Measurements from ENCODE around the gene MRRF.
A peak's percentile ranks its signal among the peaks of the same experiment; 100 is the strongest.

Gene MRRF, protein sequence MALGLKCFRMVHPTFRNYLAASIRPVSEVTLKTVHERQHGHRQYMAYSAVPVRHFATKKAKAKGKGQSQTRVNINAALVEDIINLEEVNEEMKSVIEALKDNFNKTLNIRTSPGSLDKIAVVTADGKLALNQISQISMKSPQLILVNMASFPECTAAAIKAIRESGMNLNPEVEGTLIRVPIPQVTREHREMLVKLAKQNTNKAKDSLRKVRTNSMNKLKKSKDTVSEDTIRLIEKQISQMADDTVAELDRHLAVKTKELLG

DNA sequence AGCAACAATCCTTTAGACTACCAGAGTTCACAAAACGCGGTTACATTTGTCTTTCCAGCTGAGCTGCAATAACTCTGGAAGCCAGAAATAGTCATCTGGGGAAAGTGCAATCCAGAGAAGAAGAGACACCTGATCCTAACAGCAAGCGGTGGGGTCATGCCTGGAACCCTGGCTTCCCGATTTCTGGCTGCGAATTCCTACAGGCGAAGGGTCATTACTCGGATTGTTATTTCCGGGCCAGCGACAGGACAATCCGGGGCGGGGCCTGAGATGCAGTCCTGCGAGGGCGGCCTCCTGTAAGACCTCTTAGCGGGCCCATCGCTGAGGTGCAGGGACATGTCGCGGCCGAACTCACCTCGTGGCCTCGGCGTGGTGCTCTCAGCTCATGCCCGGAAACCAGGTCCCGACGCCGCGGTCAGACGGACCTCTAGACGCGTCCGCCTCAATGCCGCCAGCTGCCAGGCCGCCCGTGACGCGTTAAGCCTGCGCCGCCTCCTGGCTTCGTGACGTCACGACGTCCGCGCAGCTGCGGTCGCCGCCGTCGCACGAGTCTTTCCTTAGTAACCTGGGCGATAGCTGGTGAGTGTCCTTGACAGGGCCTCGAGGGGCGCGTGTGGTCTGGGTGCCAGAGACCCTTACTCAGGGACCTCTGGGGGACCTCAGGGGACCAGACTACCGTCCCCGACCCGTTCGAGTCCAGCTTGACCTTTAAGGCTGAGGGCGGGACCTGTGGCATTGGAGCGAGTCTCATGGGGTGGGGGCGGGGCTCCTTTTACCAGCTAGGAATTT is at the start of gene MRRF, which contains the start of gene RBM18:
TSS of gene MRRF (plus strand) at position 523 of the 789 bp plus-strand sequence. CDS start 6,010 bp downstream, outside the sequence.
TSS of gene RBM18 (minus strand) at position 481 of the 789 bp plus-strand sequence. CDS start 3,348 bp downstream, outside the sequence.
- peak; percentile 92 for DNase-seq (ENCODE audit: low spot score)

DNA sequence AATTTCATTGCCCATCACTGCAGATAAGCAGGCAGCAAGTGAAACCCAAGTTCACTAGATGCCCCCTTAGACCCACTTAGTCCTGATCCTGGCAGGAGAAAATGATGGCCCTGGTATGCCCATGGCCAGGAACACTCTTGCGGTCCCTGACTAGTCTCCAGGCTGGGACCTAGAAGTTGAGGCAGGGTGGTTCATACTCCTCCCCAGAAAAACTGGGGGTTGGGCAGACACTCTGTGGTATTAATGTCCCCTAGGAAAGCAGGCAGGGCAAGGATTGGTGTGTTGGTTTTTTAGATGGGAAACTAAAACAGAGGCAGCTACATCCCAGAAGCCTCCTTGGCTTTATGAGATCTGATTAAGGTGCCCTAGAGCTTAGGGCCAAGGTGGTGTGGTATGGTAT is 49.0 kb upstream of the MRRF start:
- DNase-seq (ENCODE audit: low spot score), result no peak

DNA sequence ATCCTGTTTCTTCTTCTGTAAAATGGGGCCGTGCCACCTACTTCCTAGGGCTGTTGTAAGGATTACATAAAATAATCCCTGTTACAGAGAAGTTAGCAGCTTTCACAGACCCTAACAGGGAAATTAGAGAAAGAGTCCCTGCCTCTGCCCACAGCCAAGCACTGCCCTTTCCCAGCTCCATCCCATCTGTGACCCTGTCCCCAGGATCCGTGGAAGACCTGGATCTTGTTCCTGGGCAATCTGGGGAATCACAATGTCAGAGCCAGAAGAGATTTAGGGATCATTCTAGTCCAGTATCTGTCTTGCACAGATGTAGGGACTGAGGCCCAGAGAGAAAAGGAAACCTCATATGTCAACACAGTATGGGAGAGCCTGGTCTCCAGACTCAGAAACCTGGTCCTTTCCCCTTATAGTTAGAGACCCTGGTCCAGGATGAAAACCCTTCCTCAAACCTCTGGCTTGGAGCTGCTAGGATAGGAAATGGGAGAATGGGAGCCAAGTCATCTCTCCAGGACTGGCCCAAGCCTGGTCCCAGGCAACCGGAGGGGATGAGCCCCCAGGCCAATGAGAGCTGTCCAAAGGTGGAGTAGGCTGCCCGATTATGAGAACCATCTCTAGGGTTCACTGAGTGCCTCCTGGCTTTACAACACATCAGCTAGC is 48.4 kb upstream of the MRRF start:
- no peak for DNase-seq (ENCODE audit: low spot score)

DNA sequence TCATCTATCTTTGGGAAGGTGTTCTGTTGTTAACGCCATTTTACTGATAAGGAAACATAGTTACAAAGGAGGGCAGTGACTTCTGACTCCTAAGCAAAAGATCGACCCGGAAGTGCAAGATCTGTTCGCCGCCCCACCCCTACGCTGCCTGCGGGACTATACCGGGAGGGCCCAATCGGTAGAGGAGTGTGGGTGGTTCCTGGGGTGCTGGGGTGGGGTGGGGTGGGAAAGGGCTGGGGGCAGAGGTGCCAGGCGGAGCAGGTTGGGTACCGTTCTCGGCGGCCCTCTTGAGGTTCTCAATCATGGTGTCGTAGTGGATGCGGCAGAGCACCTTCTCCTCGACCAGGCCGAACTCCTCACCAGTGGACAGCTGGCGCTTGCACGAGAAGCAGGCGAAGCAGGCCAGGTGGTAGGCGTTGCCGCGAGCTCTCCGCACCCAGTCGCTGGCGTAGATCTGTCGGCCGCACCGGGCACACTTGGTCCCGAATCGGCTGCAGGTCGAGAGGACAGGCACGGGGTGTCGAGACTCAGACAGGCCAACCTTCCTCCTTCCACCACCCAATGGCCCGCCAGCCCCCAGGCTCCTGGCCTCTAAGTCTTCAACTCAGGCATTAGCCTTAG is 47.8 kb upstream of the MRRF start:
- no peak for DNase-seq (ENCODE audit: low spot score)

DNA sequence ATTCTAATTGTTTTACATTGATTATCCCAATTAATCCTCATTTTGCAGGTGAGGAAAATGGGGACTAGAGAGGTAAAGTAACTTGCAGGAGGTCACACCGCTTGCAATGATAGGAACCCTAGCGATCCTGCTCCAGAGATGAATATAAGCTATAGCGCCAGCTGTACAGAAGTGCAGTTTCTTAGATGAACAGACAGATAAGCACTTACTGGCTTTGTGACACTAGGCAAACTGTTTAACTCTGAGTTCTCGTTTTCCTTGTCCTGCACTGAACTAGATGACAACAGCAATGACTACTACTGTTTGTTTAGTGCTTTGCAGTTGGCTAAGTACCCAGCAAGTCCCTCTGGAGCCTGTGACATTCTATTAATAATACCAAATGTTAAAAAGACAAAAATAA is 47.0 kb upstream of the MRRF start:
- DNase-seq (ENCODE audit: low spot score), result no peak

DNA sequence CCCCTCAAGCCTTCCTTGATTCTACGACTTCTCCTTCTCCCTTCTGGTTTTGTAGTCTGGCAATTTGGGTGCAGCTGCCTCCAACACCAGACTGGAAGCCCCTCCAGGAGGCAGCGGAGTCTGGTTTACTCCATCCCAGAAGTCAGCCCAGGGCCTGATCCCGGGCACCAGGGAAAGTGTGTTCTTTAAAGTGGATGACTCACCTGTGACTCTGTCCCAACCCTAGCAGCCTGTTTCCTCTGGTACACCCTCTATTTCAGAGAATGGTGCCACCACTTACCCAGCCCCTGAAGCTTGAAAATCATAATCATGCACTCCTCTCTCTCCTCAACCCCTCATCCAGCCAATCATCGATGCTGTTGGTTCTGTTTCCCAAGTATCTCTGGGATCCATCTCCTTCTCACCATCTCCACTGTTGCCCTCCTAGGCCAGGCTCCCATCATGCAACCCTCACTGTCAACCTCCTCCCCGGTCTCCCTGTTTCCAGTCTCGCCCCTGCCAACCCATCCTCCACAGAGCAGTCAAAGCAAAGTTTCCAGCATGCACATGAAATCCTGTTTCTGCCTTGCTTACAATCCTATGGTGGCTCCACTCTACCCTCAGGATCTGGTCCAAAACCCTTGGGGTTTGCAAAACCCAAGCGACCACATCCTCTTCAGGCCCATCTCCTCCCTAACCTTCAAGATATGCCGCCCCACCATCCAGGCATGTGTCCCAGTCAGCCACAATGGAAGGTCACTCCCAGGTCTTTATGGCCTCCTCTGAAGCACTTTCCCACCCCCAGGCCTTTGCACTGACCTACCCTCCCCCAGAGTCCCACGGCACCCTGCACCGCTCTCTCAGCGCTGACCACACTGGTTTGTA is 46.4 kb upstream of the MRRF start:
- DNase-seq (ENCODE audit: low spot score), result no peak

DNA sequence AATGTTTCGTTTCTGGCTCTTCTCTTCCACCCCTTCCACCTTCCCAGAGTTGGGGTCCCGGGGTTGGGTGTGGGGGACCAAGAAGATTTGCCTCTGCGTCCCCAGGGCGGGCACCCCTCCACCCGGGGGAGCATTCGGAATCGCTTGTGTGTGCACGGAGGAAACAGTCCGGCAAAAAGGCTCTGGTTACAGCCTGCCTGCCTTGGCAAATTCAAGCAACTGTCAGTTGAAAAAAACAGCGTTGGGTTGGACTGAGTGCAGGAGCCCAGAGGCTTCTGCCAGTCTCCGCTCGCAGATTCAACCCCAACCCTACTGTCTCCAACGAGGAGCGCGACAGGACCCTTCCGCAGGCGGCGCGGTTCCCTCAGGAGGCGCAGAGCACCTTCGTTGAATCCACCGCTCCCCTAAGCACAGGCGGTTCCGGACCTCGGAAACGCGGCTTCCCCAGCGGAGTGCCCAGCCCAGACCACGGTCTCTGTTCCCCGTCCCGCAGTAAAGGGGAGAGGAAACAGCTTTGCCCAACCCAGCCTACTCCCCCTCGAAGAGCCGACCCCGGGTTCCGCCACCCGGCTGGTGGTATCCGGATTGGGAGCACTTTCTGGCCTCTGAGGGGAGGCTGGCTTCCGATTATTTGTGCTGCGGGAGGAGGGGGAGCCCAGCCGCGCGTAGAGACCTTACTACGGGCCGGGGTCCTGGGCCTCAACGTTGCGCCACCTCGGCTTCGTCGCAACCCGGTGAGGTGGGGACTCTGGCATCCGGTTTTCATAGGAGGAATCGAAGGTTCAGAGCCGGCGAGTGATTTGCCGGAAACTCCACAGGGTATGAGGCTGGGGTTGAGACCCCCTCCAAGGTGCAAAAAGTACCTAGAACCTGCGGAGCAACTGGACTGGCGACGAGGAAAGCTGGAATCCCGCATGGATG is 45.5 kb upstream of the MRRF start:
- no peak for DNase-seq (ENCODE audit: low spot score)

DNA sequence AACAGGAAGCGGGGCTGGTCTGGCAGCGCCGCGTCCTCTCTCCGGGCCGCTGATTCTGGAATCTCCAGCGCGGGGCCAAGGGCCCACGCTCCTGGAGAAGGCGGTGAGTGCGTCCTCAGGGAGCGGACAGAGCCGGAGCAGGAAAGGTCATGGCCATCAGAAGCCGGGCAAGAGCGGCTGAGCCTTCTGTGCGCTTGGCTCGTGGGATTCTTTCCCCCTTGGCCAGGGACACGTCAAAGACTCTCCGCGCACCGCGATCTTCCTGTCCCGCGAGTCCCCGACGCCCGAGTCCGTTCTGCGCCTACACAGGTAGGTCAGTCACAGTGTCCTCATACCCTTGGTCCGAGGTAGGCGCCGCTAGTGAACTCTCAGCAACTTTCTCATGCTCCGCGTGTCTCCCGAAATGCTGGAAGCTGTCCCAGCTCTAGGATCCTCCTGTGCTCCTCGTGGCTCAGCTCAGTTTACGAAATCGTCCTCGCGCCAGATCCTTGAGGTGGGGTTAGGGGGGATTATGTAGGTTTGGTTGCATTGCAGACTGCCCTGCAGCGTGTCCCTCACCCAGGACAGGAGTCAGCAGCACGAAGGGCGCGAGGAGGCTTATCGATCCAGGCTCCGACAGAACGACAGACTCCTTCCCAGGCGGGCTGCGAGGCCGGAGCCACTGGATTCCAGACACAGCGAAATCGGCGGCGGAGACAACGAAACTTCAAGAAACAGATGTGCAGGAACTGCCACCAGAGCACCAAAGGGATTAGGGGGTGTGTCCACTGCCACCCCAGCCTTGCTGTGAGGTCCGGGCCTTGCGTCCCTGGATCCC is 44.6 kb upstream of the MRRF start:
- peak; percentile 38 for DNase-seq (ENCODE audit: low spot score)

DNA sequence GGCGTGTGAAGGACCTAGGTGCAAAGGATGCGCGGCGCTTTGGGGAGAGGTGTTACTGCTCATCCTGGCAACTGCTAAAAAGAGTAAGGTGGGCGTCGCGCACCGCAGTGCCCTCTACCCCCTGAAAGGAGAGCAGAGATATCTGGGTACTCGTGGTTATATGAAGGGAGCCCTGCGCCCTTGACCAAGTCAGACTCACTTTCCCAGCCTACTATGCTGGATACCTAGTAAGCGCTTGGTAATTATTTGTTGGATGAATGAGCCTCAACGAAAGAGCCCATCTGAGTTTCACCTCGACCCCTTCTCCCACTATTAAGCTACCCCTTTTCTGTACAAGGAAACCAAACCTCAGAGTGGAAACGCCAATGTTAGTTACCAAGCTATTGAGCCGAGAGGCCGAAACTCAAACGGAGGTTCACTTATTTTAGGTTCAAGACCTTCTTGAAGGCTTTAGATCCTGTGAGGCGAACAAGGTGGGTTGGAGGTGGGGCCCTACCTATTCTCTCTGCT is 44.0 kb upstream of the MRRF start:
- DNase-seq (ENCODE audit: low spot score), result no peak

DNA sequence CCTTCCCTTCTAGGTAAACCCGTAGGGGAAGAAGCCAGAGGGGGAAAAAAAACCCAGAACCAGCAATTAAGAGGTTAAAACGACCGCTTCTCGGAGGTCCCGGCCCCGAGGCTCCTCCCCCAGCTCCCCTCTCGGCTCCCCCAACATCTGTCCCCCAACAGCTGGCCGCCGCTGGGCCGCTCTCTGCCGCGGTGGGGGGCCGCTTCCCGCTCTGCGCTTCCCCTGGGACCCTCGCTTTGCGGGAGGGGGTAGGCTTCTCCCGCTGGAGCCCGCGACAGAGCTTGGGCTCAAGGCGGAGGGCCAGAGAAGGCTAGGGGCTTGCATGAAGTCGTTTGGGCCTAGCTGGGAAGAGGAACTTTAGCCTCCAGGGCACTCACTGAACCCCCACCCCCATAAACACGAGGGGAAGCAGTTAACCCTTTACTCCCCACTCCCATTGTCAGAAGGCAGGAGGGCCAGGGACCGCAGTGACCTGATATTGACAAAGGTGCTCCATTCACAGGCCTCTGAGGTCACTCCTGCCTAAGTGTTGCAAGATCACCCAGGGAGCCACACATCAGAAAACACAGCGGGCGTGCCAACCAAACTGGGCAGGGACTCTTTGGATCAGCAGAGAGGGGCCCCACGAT is 43.4 kb upstream of the MRRF start:
- DNase-seq (ENCODE audit: low spot score), result no peak

DNA sequence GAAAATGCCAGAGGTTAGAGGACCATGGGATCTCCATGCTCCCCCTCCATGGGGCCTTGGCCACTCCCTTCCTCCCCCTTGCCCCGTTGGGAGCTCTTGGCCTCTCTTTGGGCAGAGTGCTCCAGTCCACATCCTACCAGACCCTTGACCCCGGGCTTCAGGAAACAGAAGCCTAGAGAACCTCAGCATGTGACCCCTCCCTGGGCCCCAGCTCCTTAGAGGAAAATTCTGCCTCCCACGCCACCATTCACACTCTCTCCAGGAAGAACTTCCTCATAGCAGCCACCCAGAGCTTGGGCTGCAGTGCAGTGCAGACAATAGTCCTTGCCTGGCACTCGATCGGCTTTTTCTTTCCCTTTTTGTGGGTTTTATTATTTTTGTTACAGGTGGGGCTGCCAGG is 41.9 kb upstream of the MRRF start:
- no peak for DNase-seq (ENCODE audit: low spot score)

DNA sequence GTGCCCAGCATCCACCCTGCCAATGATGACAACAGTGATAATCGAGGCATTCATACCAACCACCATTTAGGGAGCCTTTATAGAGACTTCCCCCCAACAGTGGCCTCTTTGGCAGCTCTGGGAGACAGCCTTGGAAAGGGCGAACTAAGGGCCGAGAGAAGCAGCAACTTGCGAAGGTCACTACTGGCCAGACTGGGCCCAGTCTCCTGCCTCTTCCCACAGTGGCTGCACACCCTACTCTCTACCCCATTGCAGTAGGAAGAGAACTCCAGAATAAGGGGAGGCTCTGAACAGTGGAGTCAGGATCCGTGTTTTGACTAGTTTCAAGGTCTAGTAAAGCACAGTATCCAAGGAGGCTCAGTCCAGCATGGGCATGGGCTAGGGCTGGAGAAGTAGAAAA is 41.2 kb upstream of the MRRF start:
- no peak for DNase-seq (ENCODE audit: low spot score)

DNA sequence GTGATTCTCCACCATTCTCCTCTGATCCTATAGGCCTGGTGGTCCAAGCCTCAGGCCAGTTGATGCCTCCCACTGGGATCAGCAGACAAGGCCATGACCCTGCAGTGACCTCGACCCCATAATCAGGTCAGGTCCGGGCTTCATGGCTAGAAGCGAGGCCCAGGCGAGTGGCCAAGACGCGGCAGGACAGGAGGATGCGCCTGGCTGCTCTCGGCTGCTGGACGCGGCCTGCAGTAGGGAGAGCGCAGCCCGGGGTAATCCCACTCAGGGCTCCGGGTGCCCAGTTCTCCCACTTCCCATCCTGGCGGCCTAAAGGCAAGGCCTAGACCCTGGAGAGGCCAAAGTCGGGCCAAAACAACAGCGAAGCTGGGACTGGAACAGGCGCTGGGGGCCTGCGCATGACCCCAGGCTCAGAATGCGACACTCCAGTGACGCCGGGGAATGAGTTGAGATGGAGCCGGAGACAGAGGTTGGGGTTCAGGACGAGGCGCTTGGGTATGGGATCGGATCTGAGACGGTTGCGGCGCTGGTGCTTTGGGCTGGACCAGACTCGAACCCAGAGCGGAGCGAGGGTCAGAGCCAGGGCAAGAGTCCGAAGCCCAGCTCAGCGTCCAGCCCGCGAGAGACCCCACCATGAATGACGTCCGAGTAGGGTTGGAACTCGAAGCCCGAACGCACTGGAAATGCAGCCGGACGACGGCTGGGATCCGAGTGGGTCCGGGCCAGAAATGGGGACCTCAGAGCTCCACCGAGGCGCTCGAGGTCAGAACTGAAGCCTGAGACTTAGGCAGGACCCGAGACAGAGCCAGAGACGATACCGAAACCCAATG is 39.2 kb upstream of the MRRF start:
- DNase-seq (ENCODE audit: low spot score), result no peak

DNA sequence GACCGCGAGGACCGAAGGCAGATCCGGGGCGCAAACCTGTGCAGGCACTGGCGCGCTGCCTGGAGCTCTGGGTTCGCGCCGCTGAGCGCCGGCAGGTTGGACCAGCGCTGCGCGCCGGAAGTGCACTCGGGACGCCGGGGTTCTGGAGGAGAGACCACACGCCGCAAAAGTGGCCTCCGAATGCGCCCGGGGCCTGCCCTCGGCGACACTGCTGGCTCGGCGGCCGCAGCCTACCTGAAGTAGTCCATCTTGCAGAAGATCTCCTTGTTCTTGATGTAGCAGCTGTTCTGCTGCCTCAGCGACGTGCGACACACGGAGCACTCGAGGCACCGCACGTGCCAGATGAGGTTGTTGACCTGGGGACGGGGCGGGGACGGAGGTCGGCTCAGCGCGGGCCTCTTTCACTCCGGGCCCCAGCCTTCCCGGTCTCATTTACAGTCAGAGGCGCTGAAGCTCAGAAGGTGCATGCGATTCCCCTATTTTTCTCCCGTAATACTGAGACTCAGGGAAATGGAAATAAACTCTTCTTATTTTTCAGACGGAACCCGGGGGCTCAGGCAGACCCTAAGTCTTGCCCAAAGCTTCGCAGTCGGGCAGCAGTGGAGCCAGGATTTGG is 38.4 kb upstream of the MRRF start:
- DNase-seq (ENCODE audit: low spot score), result no peak

DNA sequence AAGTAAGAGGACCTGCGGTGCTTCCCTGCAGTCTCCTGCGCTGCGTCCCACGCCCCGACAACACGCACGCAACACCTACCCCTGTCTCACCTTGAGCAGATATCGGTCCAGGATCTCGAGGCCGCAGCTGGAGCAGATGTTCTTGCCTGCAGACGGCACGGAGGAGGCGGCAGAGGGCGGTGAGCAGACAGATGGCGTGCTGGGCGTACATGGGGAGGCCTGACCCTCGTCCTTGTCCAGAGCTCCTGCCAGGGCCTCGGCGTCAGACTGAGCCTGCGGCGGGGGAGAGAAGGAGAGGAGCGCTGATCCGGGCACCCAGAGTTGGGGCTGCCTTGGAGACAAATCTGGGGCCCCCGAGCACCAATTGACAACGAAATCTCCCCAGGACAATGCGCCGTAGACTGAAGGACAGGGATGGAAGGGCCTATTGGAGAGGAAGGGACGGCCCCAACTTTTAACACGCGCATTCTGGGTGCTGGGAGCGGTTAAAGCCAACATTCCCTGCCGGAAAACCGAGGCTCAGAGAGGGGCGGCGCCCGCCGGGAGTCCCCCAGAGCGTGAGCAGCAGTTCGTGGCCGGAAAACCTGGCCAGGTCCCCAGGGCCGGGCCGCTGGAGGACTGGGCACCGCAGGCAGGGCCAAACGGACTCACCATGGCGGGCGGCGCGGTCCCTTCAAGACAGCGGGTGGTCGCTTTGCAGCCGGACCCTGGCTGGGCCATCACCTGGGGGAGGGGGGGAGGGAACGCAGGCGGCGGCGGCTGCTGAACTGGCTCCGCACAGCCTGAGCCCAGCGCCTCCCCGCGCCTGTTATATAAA is 37.7 kb upstream of the MRRF start:
- DNase-seq (ENCODE audit: low spot score), result no peak

DNA sequence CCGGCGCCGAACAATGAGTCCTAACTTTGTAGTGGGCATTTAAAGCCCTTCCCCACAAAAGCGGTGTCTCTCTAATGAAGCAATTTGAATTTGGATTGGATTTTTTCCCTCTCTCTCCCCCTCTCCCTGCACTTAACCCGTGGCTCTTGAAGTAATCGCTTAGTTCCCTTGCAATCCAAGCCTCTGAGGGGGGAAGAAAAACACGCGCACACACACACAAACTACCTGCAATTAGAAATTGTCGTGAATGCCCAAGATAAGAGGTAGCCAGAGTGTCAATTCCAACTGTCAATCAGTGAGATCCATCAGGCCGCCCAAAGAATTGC is 37.1 kb upstream of the MRRF start:
- no peak for DNase-seq (ENCODE audit: low spot score)

DNA sequence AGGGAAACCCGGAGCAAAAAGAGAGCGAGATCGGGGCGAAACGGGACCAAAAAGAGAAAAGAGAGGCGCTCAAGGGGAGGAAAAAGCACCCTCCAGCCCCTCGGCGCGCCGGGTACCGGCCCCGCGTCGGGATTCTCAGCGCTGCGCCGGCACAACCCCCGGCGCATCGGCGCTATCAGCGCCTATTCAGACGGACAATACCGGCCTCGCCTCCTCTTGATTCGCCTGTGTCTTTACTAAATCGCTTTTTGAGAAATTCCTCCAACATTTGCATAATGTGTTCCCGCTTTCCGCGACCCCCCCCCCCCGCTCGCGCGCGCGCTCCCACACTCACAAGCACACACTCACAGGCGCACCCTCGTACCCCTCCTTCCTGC is 36.5 kb upstream of the MRRF start:
- DNase-seq (ENCODE audit: low spot score), result no peak
